HCT116 (cell line): ENCODE data around the gene ITGA7. TPM values are rescaled to one million over a fixed set of nuclear protein-coding genes. Genes with fewer than 3 reads are reported as not detected.
A peak's percentile ranks its signal among the peaks of the same experiment; 100 is the strongest.

ENCODE experiments used
- ATAC-seq: fragments of 200-7000 bp; cut with Tn5 transposase; 2 replicates; pipeline ENCODE4 v1.9.1; 2020; ENCODE audit warnings: mild to moderate bottlenecking, moderate library complexity
- BruUV-seq: library from RNA; stranded (reverse); fragments of 400-500 nt; replicated peaks from 2 replicates; lab custom pipeline; 2021; lab: Mats Ljungman, UMichigan
- CTCF ChIA-PET: fragments of 300-600 bp; sonication (Branson Sonifier 250); formaldehyde crosslinking; loops from one replicate; lab custom pipeline; 2021; ENCODE audit warnings: antibody characterized with exemption; lab: Charles Lee
- POLR2A ChIA-PET: fragments of 300-600, 350-600 bp; sonication (Branson Sonifier 250); formaldehyde crosslinking; loops from one replicate; lab custom pipeline; 2021; ENCODE audit warnings: antibody characterized with exemption; lab: Charles Lee
- RAD21 ChIA-PET, 2 experiments: fragments of 300-600 bp; sonication (Branson Sonifier 250); formaldehyde crosslinking; loops; one replicate each; lab custom pipeline; 2023; ENCODE audit warnings: low total read pairs in 2 of 2; ENCODE audit not compliant: uncharacterized antibody in 2 of 2, unreplicated experiment in 2 of 2, low non-redundant PET in 1 of 2; lab: Charles Lee
- DNase-seq: peaks from one replicate; pipeline ENCODE4 v3.0.0-alpha.2; 2010; ENCODE audit warnings: low read depth, low spot score
- H2AFZ ChIP-seq: fragments of 200-600 bp; shearing (Covaris generic), sonication (generic); 2 replicates; pipeline ENCODE4 v1.6.1; 2017; ENCODE audit warnings: low read depth, mixed run types, mixed read lengths, antibody characterized with exemption, low read length; ENCODE audit not compliant: poor library complexity, severe bottlenecking
- H3K27ac ChIP-seq: 2 replicates; pipeline ENCODE4 v1.5.1; 2012; ENCODE audit warnings: low read depth, low read length
- H3K27me3 ChIP-seq: fragments of 200-600 bp; sonication (generic); 2 replicates; pipeline ENCODE4 v1.6.1; 2016; ENCODE audit warnings: mixed run types, low read length, mixed read lengths; ENCODE audit not compliant: insufficient read depth
- H3K36me3 ChIP-seq, 2 experiments: fragments of 200-500 bp in 1 of 2; fragments of 200-600 bp in 1 of 2; sonication (Bioruptor generic) in 1 of 2; sonication (generic) in 1 of 2; 2 replicates each; pipeline versions ENCODE4 v1.5.1 to v1.6.1; 2014 to 2016; ENCODE audit warnings: low read length in 2 of 2, inconsistent platforms in 1 of 2, mixed read lengths in 1 of 2, mixed run types in 1 of 2; ENCODE audit not compliant: insufficient read depth in 2 of 2, control insufficient read depth in 1 of 2
- H3K4me1 ChIP-seq, 2 experiments: fragments of 200-600 bp in 1 of 2; sonication (generic) in 1 of 2; 2 replicates each; pipeline versions ENCODE4 v1.5.1 to v1.6.1; 2012 to 2017; ENCODE audit warnings: low read length in 2 of 2, inconsistent platforms in 1 of 2, mild to moderate bottlenecking in 1 of 2, mixed read lengths in 1 of 2, mixed run types in 1 of 2, moderate library complexity in 1 of 2; ENCODE audit not compliant: insufficient read depth in 2 of 2, control insufficient read depth in 1 of 2
- H3K4me2 ChIP-seq: fragments of 200-600 bp; sonication (generic); 2 replicates; pipeline ENCODE4 v1.6.1; 2017; ENCODE audit warnings: mixed run types, low read length, mixed read lengths
- H3K4me3 ChIP-seq, 2 experiments: fragments of 200-600 bp in 1 of 2; sonication (generic) in 1 of 2; replicated peaks in 1 of 2; 2 replicates each; pipeline ENCODE4 v1.5.1; 2011 to 2016; ENCODE audit warnings: low read length in 2 of 2, control low read depth in 1 of 2, low read depth in 1 of 2, mild to moderate bottlenecking in 1 of 2, mixed read lengths in 1 of 2, mixed run types in 1 of 2
- H3K79me2 ChIP-seq: fragments of 200-600 bp; sonication (generic); 2 replicates; pipeline ENCODE4 v1.6.1; 2017; ENCODE audit warnings: mild to moderate bottlenecking, mixed run types, low read length, moderate library complexity, mixed read lengths; ENCODE audit not compliant: insufficient read depth
- H3K9ac ChIP-seq: fragments of 200-600 bp; sonication (generic); 2 replicates; pipeline ENCODE4 v1.6.1; 2016; ENCODE audit warnings: low read length, mixed read lengths
- H3K9me2 ChIP-seq: fragments of 200-600 bp; sonication (generic), shearing (Covaris generic); 2 replicates; pipeline ENCODE4 v1.6.1; 2017; ENCODE audit warnings: mixed run types, mild to moderate bottlenecking, moderate library complexity; ENCODE audit not compliant: insufficient read depth
- H3K9me3 ChIP-seq, 2 experiments: fragments of 200-500 bp in 1 of 2; fragments of 200-600 bp in 1 of 2; sonication (Bioruptor generic) in 1 of 2; sonication (generic) in 1 of 2; 2 replicates each; pipeline ENCODE4 v1.6.1; 2014 to 2017; ENCODE audit warnings: low read length in 2 of 2, mixed read lengths in 2 of 2, inconsistent platforms in 1 of 2, low read depth in 1 of 2, mild to moderate bottlenecking in 1 of 2, mixed run types in 1 of 2, moderate library complexity in 1 of 2; ENCODE audit not compliant: control insufficient read depth in 1 of 2, insufficient read depth in 1 of 2
- H4K20me1 ChIP-seq: fragments of 200-600 bp; sonication (generic), shearing (Covaris generic); 2 replicates; pipeline ENCODE4 v1.6.1; 2017; ENCODE audit warnings: mixed run types, mild to moderate bottlenecking, moderate library complexity; ENCODE audit not compliant: insufficient read depth
- CBX3 ChIP-seq: IDR thresholded peaks from 2 replicates; pipeline ENCODE4 v1.6.1; 2012; ENCODE audit warnings: low read depth
- CTCF ChIP-seq, 3 experiments: fragments of 200-600 bp in 1 of 3; sonication (generic) in 1 of 3; IDR thresholded peaks in 2 of 3; conservative IDR thresholded peaks in 1 of 3; 2 replicates each; pipeline ENCODE4 v1.5.1; 2012 to 2017; ENCODE audit warnings: low read depth in 2 of 3, low read length in 2 of 3, antibody characterized with exemption in 1 of 3, borderline replicate concordance in 1 of 3, control low read depth in 1 of 3, mild to moderate bottlenecking in 1 of 3, mixed read lengths in 1 of 3, mixed run types in 1 of 3, moderate library complexity in 1 of 3; ENCODE audit not compliant: insufficient read depth in 1 of 3
- EZH2 ChIP-seq: fragments of 200-600 bp; sonication (generic); IDR thresholded peaks from 2 replicates; pipeline ENCODE4 v1.6.1; 2017; ENCODE audit warnings: antibody characterized with exemption, mixed run types
- POLR2A ChIP-seq: IDR thresholded peaks from 2 replicates; pipeline ENCODE4 v1.7.0; 2011; ENCODE audit warnings: borderline replicate concordance; ENCODE audit not compliant: insufficient read depth, insufficient read length; ENCODE audit errors: extremely low read depth
- POLR2AphosphoS5 ChIP-seq: IDR thresholded peaks from 2 replicates; pipeline ENCODE4 v1.6.1; 2011; ENCODE audit warnings: mild to moderate bottlenecking, low read depth, low read length, moderate library complexity
- REST ChIP-seq: IDR thresholded peaks from 2 replicates; pipeline ENCODE4 v1.6.1; 2012; ENCODE audit warnings: low read depth
- YY1 ChIP-seq: IDR thresholded peaks from 2 replicates; pipeline ENCODE4 v1.6.1; 2011; ENCODE audit warnings: low read length, low read depth, moderate library complexity, mild to moderate bottlenecking; ENCODE audit not compliant: insufficient replicate concordance; ENCODE audit errors: extremely low read depth
- intact Hi-C: fragments of 100-400 bp; cut with micrococcal nuclease; formaldehyde crosslinking; loops from 2 replicates; pipeline ENCODE4 v1.10.0; 2022
- total RNA-seq: library from RNA; stranded (reverse); gene quantifications from one replicate; pipeline ENCODE4 v1.2.1, GENCODE V29; 2021; ENCODE audit not compliant: unreplicated experiment

The ITGA7 gene
- total RNA-seq, 1 experiment from 2014 or later: 17.8 TPM

GRCh38 chr12:55720894-55721444, 13.3 kb upstream of the ITGA7 start:
- intact Hi-C loops: loop anchor here (1.0 kb wide), 2 partner anchors 40 to 61 kb away; a partner anchor contains a TSS
- H4K20me1 ChIP-seq: no peaks in the 10 kb centered on the region
- H3K9me3 ChIP-seq: no peaks in the 10 kb centered on the region
- peaks cover 29 to 63% of the 10 kb centered on the region in 2 experiments for H3K4me1 ChIP-seq
- no peak overlapping the region for H2AFZ ChIP-seq
- DNase-seq (peak; percentile 66), ATAC-seq (peak; percentile 76)
- RAD21 ChIA-PET: interaction anchor here (0.7 to 1.8 kb wide), 6 partner anchors 9 to 1028 kb away, joined by 3 to 10 read pairs (median 4); partner anchors contain the start of gene CD63 (in 1 of the 2)
- peaks cover 14% of the 10 kb centered on the region for H3K79me2 ChIP-seq
- TF ChIP-seq POLR2A (no peak), YY1 (peak; percentile 15), REST (no peak), POLR2AphosphoS5 (peak; percentile 37; the same call in 1 of the 2 replicates), CBX3 (no peak), CTCF (IDR thresholded peaks at IDR 0.05 in 2 of 3, conservative IDR thresholded peaks at IDR 0.05 in 1 of 3; ENCODE audit: borderline replicate concordance in 1 of 3, insufficient read depth in 1 of 3, low read depth in 2 of 3, low read length in 2 of 3) (peak in 2 of 3 experiments; percentile 67 to 72; a peak in 4 of 6 replicates), EZH2 (no peak)
- TF ChIP-seq, all 23 proteins: peak for 3
- no TSS peak for BruUV-seq
- peak overlapping the region; percentile 34; the same call in 1 of the 2 replicates for H3K9ac ChIP-seq
- peak overlapping the region; percentile 53 for H3K4me2 ChIP-seq
- no peak overlapping the region for H3K4me3 ChIP-seq
- peak overlapping the region; percentile 30 for H3K27ac ChIP-seq
- peaks cover 7 to 29% of the 10 kb centered on the region in 2 experiments; a peak in 3 of 4 replicates for H3K36me3 ChIP-seq
- H3K9me2 ChIP-seq: no peaks in the 10 kb centered on the region
- ChIA-PET POLR2A (interaction anchor here (1.7 kb wide), 2 partner anchors 8 to 16 kb away, joined by 5 read pairs; partner anchors contain the start of gene CD63), CTCF (interaction anchor here (0.7 to 4.1 kb wide), 11 partner anchors 9 to 99 kb away, joined by 3 to 35 read pairs (median 5); partner anchors contain the start of gene CD63)
- no peaks in the 10 kb centered on the region for H3K27me3 ChIP-seq
